NCI-H128 (cell line): Measurements from ENCODE around the gene HOMEZ.
"Not testable (repeated sequence)": the region's sequence is repeated elsewhere in the genome, so short reads cannot be mapped to it uniquely, and the experiment has no call there.

Experiments
- DNase-seq: peaks from one replicate; lab custom pipeline; 2025; ENCODE audit not compliant: unreplicated experiment; lab: John Stamatoyannopoulos, UW

The HOMEZ gene

GRCh38 chr14:23286020-23286901 is at the start of gene HOMEZ:
TSS of gene HOMEZ (minus strand) at chr14:23286132. CDS start at chr14:23285952, 180 bp downstream.
- peak; percentile 96 for DNase-seq

GRCh38 chr14:23335623-23336022 is 49.7 kb upstream of the HOMEZ start:
- no peak for DNase-seq

GRCh38 chr14:23327947-23328744 is 42.2 kb upstream of the HOMEZ start:
- peak; percentile 59 for DNase-seq

- no peak for DNase-seq
These were observed 40.8 kb upstream of the HOMEZ start for GRCh38 chr14:23326491-23327332.

- DNase-seq: not testable (repeated sequence)
These were observed 39.8 kb upstream of the HOMEZ start for GRCh38 chr14:23325746-23326145.

GRCh38 chr14:23324993-23325392 is 39.1 kb upstream of the HOMEZ start:
- DNase-seq: no peak

- DNase-seq: no peak
These were observed 38.5 kb upstream of the HOMEZ start for GRCh38 chr14:23324455-23324846.

- DNase-seq: no peak
These were observed 38.0 kb upstream of the HOMEZ start for GRCh38 chr14:23323838-23324454.

- no peak for DNase-seq
These were observed 36.9 kb upstream of the HOMEZ start for GRCh38 chr14:23322568-23323517.

- no peak for DNase-seq
These were observed 35.9 kb upstream of the HOMEZ start for GRCh38 chr14:23321572-23322547.

GRCh38 chr14:23320584-23321571 is 34.9 kb upstream of the HOMEZ start, which contains the start of gene PABPN1:
TSS of gene PABPN1 (plus strand) at chr14:23321457. CDS start at chr14:23321470, 13 bp downstream.
- DNase-seq: peak; percentile 99

- no peak for DNase-seq
These were observed 34.0 kb upstream of the HOMEZ start for GRCh38 chr14:23319746-23320583.

GRCh38 chr14:23316300-23316699 is 30.4 kb upstream of the HOMEZ start:
- DNase-seq: no peak

GRCh38 chr14:23310546-23310945 is 24.6 kb upstream of the HOMEZ start:
- DNase-seq: no peak

- DNase-seq: no peak
These were observed 23.0 kb upstream of the HOMEZ start for GRCh38 chr14:23308721-23309445.
